ENCODE measurements around the gene ACOT4. TPM values are rescaled to one million over a fixed set of nuclear protein-coding genes. Genes with fewer than 3 reads are reported as not detected.

Gene ACOT4
- total RNA-seq, 2 donors from 2014 or later: 3.1 to 4.0 TPM

- 86 to 92% methylated on average over 4 of the region's 4 CpGs for WGBS, 2 donors
- intact Hi-C loops (cut with DNase I): no loop called here
- H3K4me3 ChIP-seq: no peak overlapping the region
- DNase-seq (no peak), ATAC-seq (no peak)
- no peak for TF ChIP-seq CTCF (IDR thresholded peaks at IDR 0.05)
- no peak for TF ChIP-seq POLR2A (IDR thresholded peaks at IDR 0.05)
- H3K4me1 ChIP-seq: no peaks in the 10 kb centered on the region
- no peaks in the 10 kb centered on the region for H3K9me3 ChIP-seq
- no peaks in the 10 kb centered on the region for H3K27me3 ChIP-seq
- H3K36me3 ChIP-seq (replicated peaks in 1 of 2; ENCODE audit: insufficient read depth in 1 of 2, low read depth in 2 of 2): no peaks in the 10 kb centered on the region
- no peak overlapping the region for H3K27ac ChIP-seq
Measured at GRCh38 chr14:73623504-73624054, 31.9 kb downstream of the ACOT4 start.

- intact Hi-C loops (cut with DNase I): no loop called here
- Histone ChIP-seq H3K9me3 (no peaks in the 10 kb centered on the region), H3K36me3 (replicated peaks in 1 of 2; ENCODE audit: insufficient read depth in 1 of 2, low read depth in 2 of 2) (no peaks in the 10 kb centered on the region), H3K27me3 (no peaks in the 10 kb centered on the region), H3K4me1 (no peaks in the 10 kb centered on the region), H3K27ac (no peak overlapping the region), H3K4me3 (no peak overlapping the region)
- WGBS, 2 donors: 36 to 67% methylated on average over 1 of the region's 1 CpG
- no peak for DNase-seq
- no peak for ATAC-seq
- no peak for TF ChIP-seq POLR2A (IDR thresholded peaks at IDR 0.05)
Measured at GRCh38 chr14:73625706-73626105, 34.0 kb downstream of the ACOT4 start.

- ATAC-seq: no peak
- 85 to 94% methylated on average over 2 of the region's 2 CpGs for WGBS, 2 donors
- H3K27me3 ChIP-seq: no peaks in the 10 kb centered on the region
Measured at GRCh38 chr14:73627151-73627558, 35.5 kb downstream of the ACOT4 start.

GRCh38 chr14:73630009-73630780, 38.5 kb downstream of the ACOT4 start:
- WGBS, 2 donors: 86 to 88% methylated on average over 10 of the region's 10 CpGs

More at GRCh38 chr14:73627151-73627558, 35.5 kb downstream of the ACOT4 start:
- Histone ChIP-seq H3K4me3 (no peak overlapping the region), H3K9me3 (no peaks in the 10 kb centered on the region), H3K4me1 (no peaks in the 10 kb centered on the region), H3K27ac (no peak overlapping the region), H3K36me3 (replicated peaks in 1 of 2; ENCODE audit: insufficient read depth in 1 of 2, low read depth in 2 of 2) (no peaks in the 10 kb centered on the region)
- DNase-seq: no peak
- TF ChIP-seq CTCF (IDR thresholded peaks at IDR 0.05): no peak
- no peak for TF ChIP-seq POLR2A (IDR thresholded peaks at IDR 0.05)
- intact Hi-C loops (cut with DNase I): no loop called here

More at GRCh38 chr14:73630009-73630780, 38.5 kb downstream of the ACOT4 start:
- Histone ChIP-seq H3K27ac (no peak overlapping the region), H3K4me3 (no peak overlapping the region), H3K27me3 (no peaks in the 10 kb centered on the region), H3K4me1 (peaks cover 16% of the 10 kb centered on the region), H3K9me3 (no peaks in the 10 kb centered on the region), H3K36me3 (replicated peaks in 1 of 2; ENCODE audit: insufficient read depth in 1 of 2, low read depth in 2 of 2) (no peaks in the 10 kb centered on the region)
- DNase-seq (no peak), ATAC-seq (no peak)
- intact Hi-C loops (cut with DNase I): loop anchor here (10.0 kb wide), 1 partner anchor 115 kb away; no protein-coding TSS in a partner anchor
- TF ChIP-seq POLR2A (IDR thresholded peaks at IDR 0.05): no peak
- TF ChIP-seq CTCF (IDR thresholded peaks at IDR 0.05): no peak

All from body of pancreas (tissue), 4 donors.